HepG2 (cell line): ENCODE measurements around the gene ZDHHC16.

ENCODE experiments used
- ETS1 ChIP-seq: sonication (generic); formaldehyde crosslinking; IDR thresholded peaks from 2 replicates; pipeline ENCODE4 v1.4.0; 2020; ENCODE audit warnings: missing genetic modification reagents
- HMG20B ChIP-seq: conservative IDR thresholded peaks from 2 replicates; pipeline ENCODE4 v1.6.1; 2016; ENCODE audit warnings: missing genetic modification reagents, missing compliant biosample characterization
- KDM5A ChIP-seq: fragments of 200-600 bp; sonication (generic); IDR thresholded peaks from 2 replicates; pipeline ENCODE4 v1.7.0; 2018; ENCODE audit warnings: antibody characterized with exemption, mild to moderate bottlenecking, low read length, borderline replicate concordance
- MYC ChIP-seq: sonication (generic); formaldehyde crosslinking; IDR thresholded peaks from 2 replicates; pipeline ENCODE4 v1.9.0; 2021; ENCODE audit warnings: missing genetic modification reagents, borderline replicate concordance
- POLR2A ChIP-seq, 2 experiments: IDR thresholded peaks; 2 replicates each; pipeline ENCODE4 v1.6.1; 2011; ENCODE audit warnings: low read depth in 2 of 2, low read length in 2 of 2, mild to moderate bottlenecking in 1 of 2, moderate library complexity in 1 of 2; ENCODE audit not compliant: insufficient read depth in 1 of 2
- POLR2AphosphoS5 ChIP-seq: IDR thresholded peaks from 2 replicates; pipeline ENCODE4 v1.6.1; 2012; ENCODE audit warnings: low read depth, low read length
- PRDM10 ChIP-seq: sonication (generic); formaldehyde crosslinking; IDR thresholded peaks from 2 replicates; pipeline ENCODE4 v1.4.0; 2020; ENCODE audit warnings: low read depth, missing genetic modification reagents
- PTBP1 ChIP-seq: fragments of 200-400 bp; formaldehyde crosslinking; IDR thresholded peaks from 2 replicates; pipeline ENCODE4 v1.6.1; 2018; ENCODE audit warnings: low read length, low read depth; ENCODE audit not compliant: poor library complexity, severe bottlenecking
- SRF ChIP-seq: IDR thresholded peaks from 2 replicates; pipeline ENCODE4 v1.6.1; 2011; ENCODE audit warnings: mild to moderate bottlenecking, low read depth, low read length, moderate library complexity
- TAF1 ChIP-seq: sonication (generic); formaldehyde crosslinking; IDR thresholded peaks from 2 replicates; pipeline ENCODE4 v1.4.0; 2020; ENCODE audit warnings: missing genetic modification reagents
- ZNF670 ChIP-seq: sonication (generic); formaldehyde crosslinking; IDR thresholded peaks from 2 replicates; pipeline ENCODE4 v1.8.0; 2022; ENCODE audit warnings: mild to moderate bottlenecking, missing genetic modification reagents, borderline replicate concordance

- TF ChIP-seq TAF1 (CRISPR knock-in tag): peak; percentile 29; the same call in 1 of the 2 replicates
- no peak for TF ChIP-seq ETS1
- no peak for TF ChIP-seq HMG20B (CRISPR knock-in tag)
- TF ChIP-seq KDM5A: peak; percentile 82
- no peak for TF ChIP-seq SRF
- TF ChIP-seq PRDM10: no peak
- TF ChIP-seq PTBP1: no peak
- peak; percentile 61 to 81; a peak in 3 of 4 replicates for TF ChIP-seq POLR2A (IDR thresholded peaks at IDR 0.05; ENCODE audit: insufficient read depth in 1 of 2, low read depth in 2 of 2, low read length in 2 of 2)
- TF ChIP-seq POLR2AphosphoS5: peak; percentile 80
- peak; percentile 86 for TF ChIP-seq MYC (CRISPR knock-in tag)
- no peak for TF ChIP-seq ZNF670
Measured at GRCh38 chr10:97400665-97401454, 45.1 kb upstream of the ZDHHC16 start, which contains the start of gene RRP12.
